Measurements from ENCODE around the gene DBN1.

Gene DBN1

GRCh38 chr5:177429248-177430040 lies 44.0 kb downstream of the DBN1 start:
- H3K27ac ChIP-seq (ENCODE audit: low read length, poor library complexity, severe bottlenecking): no peak overlapping the region
- 91% methylated on average over 6 of the region's 6 CpGs for WGBS

GRCh38 chr5:177428574-177429217 lies 44.7 kb downstream of the DBN1 start:
- H3K9ac ChIP-seq (ENCODE audit: low read length): peak overlapping the region; percentile 93
- H2BK120ac ChIP-seq (ENCODE audit: low read depth, low read length): no peak overlapping the region
- H3K27me3 ChIP-seq (ENCODE audit: control insufficient read depth in 1 of 2, insufficient read depth in 1 of 2, low read length in 2 of 2): no peaks in the 10 kb centered on the region
- H2AFZ ChIP-seq (ENCODE audit: low read depth, low read length): no peak overlapping the region
- H3K18ac ChIP-seq (ENCODE audit: low read depth in 1 of 2, low read length in 2 of 2): no peak overlapping the region
- H4K8ac ChIP-seq (ENCODE audit: low read length): no peak overlapping the region
- no peak overlapping the region for H4K91ac ChIP-seq (ENCODE audit: low read length)
- H3K4me3 ChIP-seq (ENCODE audit: insufficient read depth in 1 of 2, low read depth in 1 of 2, low read length in 2 of 2): no peak overlapping the region
- WGBS: 96% methylated on average over 9 of the region's 10 CpGs
- no peak overlapping the region for H2AK5ac ChIP-seq (ENCODE audit: low read length, severe bottlenecking)
- H3K27ac ChIP-seq (ENCODE audit: low read length, poor library complexity, severe bottlenecking): no peak overlapping the region
- H3K4me2 ChIP-seq (ENCODE audit: low read length, poor library complexity, severe bottlenecking): no peak overlapping the region
- no peak overlapping the region for H2BK15ac ChIP-seq (ENCODE audit: low read depth, poor library complexity, severe bottlenecking)
- H3K4me1 ChIP-seq (ENCODE audit: control insufficient read depth, insufficient read depth, low read depth, low read length): peaks cover 23% of the 10 kb centered on the region
- DNase-seq: no peak
- no peak overlapping the region for H2BK5ac ChIP-seq (ENCODE audit: low read depth, low read length, poor library complexity, severe bottlenecking)
- no peak overlapping the region for H3K23ac ChIP-seq (ENCODE audit: low read length in 2 of 2)
- peaks cover 25 to 41% of the 10 kb centered on the region in 2 experiments for H3K36me3 ChIP-seq (ENCODE audit: control insufficient read depth in 1 of 2, insufficient read depth in 2 of 2, low read depth in 1 of 2, low read length in 2 of 2)
- H3K79me1 ChIP-seq (replicated peaks; ENCODE audit: low read length, poor library complexity, severe bottlenecking): peaks cover 39% of the 10 kb centered on the region
- H3K9me3 ChIP-seq (ENCODE audit: control insufficient read depth, low read length): no peaks in the 10 kb centered on the region
- no peak overlapping the region for H3K4ac ChIP-seq (ENCODE audit: low read depth in 1 of 2, low read length in 2 of 2)
- H2BK12ac ChIP-seq (ENCODE audit: low read length in 2 of 2): no peak overlapping the region
- no peak overlapping the region for H3K14ac ChIP-seq (ENCODE audit: low read length in 2 of 2)

More at GRCh38 chr5:177429248-177430040, 44.0 kb downstream of the DBN1 start:
- H4K8ac ChIP-seq (ENCODE audit: low read length): no peak overlapping the region
- no peak overlapping the region for H3K9ac ChIP-seq (ENCODE audit: low read length)
- H3K18ac ChIP-seq (ENCODE audit: low read depth in 1 of 2, low read length in 2 of 2): no peak overlapping the region
- H4K91ac ChIP-seq (ENCODE audit: low read length): no peak overlapping the region
- no peak overlapping the region for H2AK5ac ChIP-seq (ENCODE audit: low read length, severe bottlenecking)
- no peaks in the 10 kb centered on the region for H3K9me3 ChIP-seq (ENCODE audit: control insufficient read depth, low read length)
- H2AFZ ChIP-seq (ENCODE audit: low read depth, low read length): no peak overlapping the region
- no peak overlapping the region for H2BK15ac ChIP-seq (ENCODE audit: low read depth, poor library complexity, severe bottlenecking)
- peaks cover 32 to 48% of the 10 kb centered on the region in 2 experiments for H3K36me3 ChIP-seq (ENCODE audit: control insufficient read depth in 1 of 2, insufficient read depth in 2 of 2, low read depth in 1 of 2, low read length in 2 of 2)
- no peak overlapping the region for H2BK12ac ChIP-seq (ENCODE audit: low read length in 2 of 2)
- H3K27me3 ChIP-seq (ENCODE audit: control insufficient read depth in 1 of 2, insufficient read depth in 1 of 2, low read length in 2 of 2): no peaks in the 10 kb centered on the region
- H2BK120ac ChIP-seq (ENCODE audit: low read depth, low read length): no peak overlapping the region
- no peak overlapping the region for H3K4me3 ChIP-seq (ENCODE audit: insufficient read depth in 1 of 2, low read depth in 1 of 2, low read length in 2 of 2)
- H3K79me1 ChIP-seq (replicated peaks; ENCODE audit: low read length, poor library complexity, severe bottlenecking): peaks cover 39% of the 10 kb centered on the region
- no peak overlapping the region for H2BK5ac ChIP-seq (ENCODE audit: low read depth, low read length, poor library complexity, severe bottlenecking)
- no peak overlapping the region for H3K14ac ChIP-seq (ENCODE audit: low read length in 2 of 2)
- no peak overlapping the region for H3K4ac ChIP-seq (ENCODE audit: low read depth in 1 of 2, low read length in 2 of 2)
- H3K4me1 ChIP-seq (ENCODE audit: control insufficient read depth, insufficient read depth, low read depth, low read length): peaks cover 23% of the 10 kb centered on the region
- no peak overlapping the region for H3K4me2 ChIP-seq (ENCODE audit: low read length, poor library complexity, severe bottlenecking)
- no peak for DNase-seq
- no peak overlapping the region for H3K23ac ChIP-seq (ENCODE audit: low read length in 2 of 2)

GRCh38 chr5:177427919-177428573 lies 45.4 kb downstream of the DBN1 start:
- no peak overlapping the region for H3K18ac ChIP-seq (ENCODE audit: low read depth in 1 of 2, low read length in 2 of 2)
- H2BK5ac ChIP-seq (ENCODE audit: low read depth, low read length, poor library complexity, severe bottlenecking): no peak overlapping the region
- peak overlapping the region; percentile 93 for H3K9ac ChIP-seq (ENCODE audit: low read length)
- peaks cover 20 to 34% of the 10 kb centered on the region in 2 experiments for H3K36me3 ChIP-seq (ENCODE audit: control insufficient read depth in 1 of 2, insufficient read depth in 2 of 2, low read depth in 1 of 2, low read length in 2 of 2)
- no peak for DNase-seq
- H4K91ac ChIP-seq (ENCODE audit: low read length): no peak overlapping the region
- no peak overlapping the region for H3K27ac ChIP-seq (ENCODE audit: low read length, poor library complexity, severe bottlenecking)
- H3K79me1 ChIP-seq (replicated peaks; ENCODE audit: low read length, poor library complexity, severe bottlenecking): peaks cover 39% of the 10 kb centered on the region
- H3K4me2 ChIP-seq (ENCODE audit: low read length, poor library complexity, severe bottlenecking): no peak overlapping the region
- no peak overlapping the region for H2AFZ ChIP-seq (ENCODE audit: low read depth, low read length)
- H2BK120ac ChIP-seq (ENCODE audit: low read depth, low read length): no peak overlapping the region
- peak overlapping the region; percentile 56 for H2BK15ac ChIP-seq (ENCODE audit: low read depth, poor library complexity, severe bottlenecking)
- H3K27me3 ChIP-seq (ENCODE audit: control insufficient read depth in 1 of 2, insufficient read depth in 1 of 2, low read length in 2 of 2): no peaks in the 10 kb centered on the region
- H3K4ac ChIP-seq (ENCODE audit: low read depth in 1 of 2, low read length in 2 of 2): no peak overlapping the region
- 91% methylated on average over 11 of the region's 11 CpGs for WGBS
- peaks cover 23% of the 10 kb centered on the region for H3K4me1 ChIP-seq (ENCODE audit: control insufficient read depth, insufficient read depth, low read depth, low read length)
- H3K9me3 ChIP-seq (ENCODE audit: control insufficient read depth, low read length): no peaks in the 10 kb centered on the region
- no peak overlapping the region for H3K23ac ChIP-seq (ENCODE audit: low read length in 2 of 2)
- H2BK12ac ChIP-seq (ENCODE audit: low read length in 2 of 2): no peak overlapping the region
- H4K8ac ChIP-seq (ENCODE audit: low read length): no peak overlapping the region
- H3K14ac ChIP-seq (ENCODE audit: low read length in 2 of 2): no peak overlapping the region
- no peak overlapping the region for H2AK5ac ChIP-seq (ENCODE audit: low read length, severe bottlenecking)
- peak overlapping the region in 1 of 2 experiments; percentile 90 for H3K4me3 ChIP-seq (ENCODE audit: insufficient read depth in 1 of 2, low read depth in 1 of 2, low read length in 2 of 2)

Data from mesenchymal stem cell (in vitro differentiated cells and primary cell).